ENCODE measurements around the gene PTPN21.

DNA sequence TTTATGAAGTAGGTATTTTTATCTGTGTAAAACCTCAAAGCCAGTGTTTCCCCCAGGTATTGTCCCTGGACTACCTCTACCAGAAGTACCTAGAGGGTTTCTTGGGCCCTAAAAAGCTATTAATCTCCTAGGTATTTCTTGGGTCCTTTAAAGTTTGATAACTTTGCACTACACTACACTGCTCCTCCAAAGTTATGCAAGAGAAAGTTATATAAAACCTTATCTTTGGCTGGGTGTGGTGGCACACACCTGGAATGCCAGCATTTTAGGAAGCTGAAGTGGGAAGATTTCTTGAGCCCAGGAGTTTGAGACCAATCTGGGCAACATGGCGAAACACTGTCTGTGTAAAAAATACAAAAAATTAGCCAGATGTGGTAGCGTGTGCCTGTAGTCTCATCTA lies 34.9 kb downstream of the PTPN21 start:
- TF ChIP-seq, protein P1, sequence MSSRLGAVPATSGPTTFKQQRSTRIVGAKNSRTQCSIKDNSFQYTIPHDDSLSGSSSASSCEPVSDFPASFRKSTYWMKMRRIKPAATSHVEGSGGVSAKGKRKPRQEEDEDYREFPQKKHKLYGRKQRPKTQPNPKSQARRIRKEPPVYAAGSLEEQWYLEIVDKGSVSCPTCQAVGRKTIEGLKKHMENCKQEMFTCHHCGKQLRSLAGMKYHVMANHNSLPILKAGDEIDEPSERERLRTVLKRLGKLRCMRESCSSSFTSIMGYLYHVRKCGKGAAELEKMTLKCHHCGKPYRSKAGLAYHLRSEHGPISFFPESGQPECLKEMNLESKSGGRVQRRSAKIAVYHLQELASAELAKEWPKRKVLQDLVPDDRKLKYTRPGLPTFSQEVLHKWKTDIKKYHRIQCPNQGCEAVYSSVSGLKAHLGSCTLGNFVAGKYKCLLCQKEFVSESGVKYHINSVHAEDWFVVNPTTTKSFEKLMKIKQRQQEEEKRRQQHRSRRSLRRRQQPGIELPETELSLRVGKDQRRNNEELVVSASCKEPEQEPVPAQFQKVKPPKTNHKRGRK (tag; IDR thresholded peaks at IDR 0.05) = no peak
- TF ChIP-seq KDM5B (IDR thresholded peaks at IDR 0.05; ENCODE audit: insufficient replicate concordance, low read depth, low read length) (no peak), MCM5 (IDR thresholded peaks at IDR 0.05; ENCODE audit: low read depth) (no peak), KLF13 (tag; IDR thresholded peaks at IDR 0.05; ENCODE audit: borderline replicate concordance, low read depth) (no peak), ZNF561 (CRISPR knock-in tag; conservative IDR thresholded peaks at IDR 0.05) (no peak)
